Stimulated activated CD8-positive, alpha-beta memory T cell treated with anti-CD3 and anti-CD28 coated beads, Interleukin-4, amount 100 ng/mL, for 1 hour (primary cell): ENCODE results near the gene CCM2.
"Not testable (repeated sequence)": the region's sequence is repeated elsewhere in the genome, so short reads cannot be mapped to it uniquely, and the experiment has no call there.

ENCODE experiments used
- DNase-seq, 2 donors: peaks; one replicate each; pipeline ENCODE4 v3.0.0-alpha.2; 2020; ENCODE audit warnings: low read depth in 2 of 2, low spot score in 1 of 2

Gene CCM2

GRCh38 chr7:45098983-45099839 is 99.2 kb downstream of the CCM2 start:
- DNase-seq: no peak

DNA sequence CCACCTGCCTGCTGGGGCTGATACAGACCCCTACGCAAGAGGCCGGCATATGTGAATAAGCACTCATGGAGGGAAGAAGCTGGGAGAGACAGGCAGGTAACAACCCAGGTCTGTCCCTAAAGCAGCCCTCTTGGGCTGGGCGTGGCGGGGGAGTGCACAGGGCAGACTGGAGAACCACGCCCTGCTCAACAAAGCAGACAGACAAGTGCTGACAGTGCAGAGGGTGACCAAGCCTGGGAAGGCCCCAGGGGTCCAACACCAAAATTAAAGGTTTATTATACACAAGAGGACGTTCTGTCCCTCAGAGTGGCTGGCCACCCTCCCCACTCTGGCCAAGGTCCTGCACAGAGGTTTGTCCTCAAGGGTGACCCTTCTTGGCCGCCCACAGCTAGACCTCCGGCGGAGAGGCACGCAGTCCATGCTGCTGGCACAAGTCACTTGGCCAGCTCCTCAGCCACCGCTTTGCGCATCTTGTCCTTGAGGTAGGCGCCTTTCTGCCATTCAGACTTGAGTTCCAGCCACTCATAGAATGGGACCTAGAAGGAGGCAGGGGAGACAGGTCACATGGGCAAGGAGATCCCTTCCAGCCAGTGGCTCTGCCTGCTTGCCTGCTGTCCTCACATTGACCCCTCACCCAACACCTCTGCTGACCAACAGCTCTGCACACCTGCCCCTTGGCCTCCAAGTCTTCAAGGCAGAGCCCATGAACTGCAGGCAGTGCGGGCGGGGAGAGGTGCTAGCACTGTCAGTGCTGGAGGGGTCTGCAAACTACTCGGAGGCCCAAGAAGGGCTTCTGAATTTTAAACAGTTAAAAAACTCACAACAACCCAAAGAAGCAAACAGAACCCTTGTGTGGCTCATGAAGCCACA is 100.1 kb downstream of the CCM2 start:
- DNase-seq: no peak

DNA sequence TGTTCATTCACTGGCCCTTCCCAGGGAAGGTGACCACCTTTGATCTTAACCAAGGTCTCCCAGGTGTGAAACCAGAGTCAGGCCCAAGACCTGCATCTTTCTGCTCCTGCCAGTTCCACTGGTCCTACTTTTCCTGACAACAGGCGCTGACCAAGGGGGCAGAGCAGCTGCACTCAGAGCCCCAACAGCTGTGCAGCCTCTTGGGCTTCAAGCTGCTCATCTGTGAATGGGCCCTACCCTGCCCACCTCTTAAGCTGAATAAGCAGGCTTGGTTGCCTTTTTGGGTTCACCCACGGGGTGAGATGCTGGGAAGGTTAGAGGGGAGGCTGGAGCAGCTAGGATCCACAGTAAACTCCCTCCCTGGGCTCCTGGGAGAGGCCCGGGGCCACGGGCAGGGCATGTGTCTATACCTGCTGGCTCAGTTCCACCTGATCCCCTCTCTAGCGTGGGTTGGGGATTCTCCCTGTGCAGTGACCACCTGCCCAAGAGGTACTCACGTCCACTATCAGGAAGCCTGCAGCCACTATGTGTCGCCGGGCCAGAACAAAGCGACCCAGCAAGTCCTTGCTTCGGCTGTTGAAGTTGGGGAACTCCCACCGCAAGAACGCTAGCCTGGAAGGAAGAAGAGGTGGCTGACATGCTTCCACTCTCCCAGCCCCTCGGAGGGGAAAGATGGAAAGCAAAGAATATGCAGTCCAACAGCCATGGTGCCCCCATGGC is 100.9 kb downstream of the CCM2 start:
- DNase-seq: no peak

DNA sequence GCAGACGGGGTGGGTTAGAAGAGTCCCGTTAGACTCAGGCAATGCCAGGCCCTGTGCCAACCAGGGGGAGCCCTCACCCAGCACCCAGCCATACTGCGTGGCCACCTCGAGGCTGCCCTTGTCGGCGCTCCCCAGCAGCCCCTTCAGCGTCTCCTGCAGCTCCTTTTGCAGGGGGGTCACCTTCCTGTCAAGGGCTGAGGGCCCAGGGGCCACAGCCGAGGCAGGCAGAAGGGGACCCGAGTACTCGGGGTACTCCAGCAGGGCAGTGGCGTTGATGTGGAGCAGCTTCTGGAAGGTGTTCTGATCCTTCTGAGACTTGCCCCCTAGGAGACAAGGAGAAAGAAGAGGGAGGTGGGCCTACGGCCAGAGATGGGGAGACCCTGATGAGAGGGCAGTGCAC is 101.7 kb downstream of the CCM2 start:
- DNase-seq: no peak

- no peak for DNase-seq
Observed at GRCh38 chr7:45102785-45103712, 103.0 kb downstream of the CCM2 start.

GRCh38 chr7:45103958-45104843 is 104.2 kb downstream of the CCM2 start:
- no peak for DNase-seq

GRCh38 chr7:45104844-45105587 is 105.0 kb downstream of the CCM2 start:
- DNase-seq: no peak

- DNase-seq: no peak
Observed at GRCh38 chr7:45105588-45106188, 105.7 kb downstream of the CCM2 start.

- no peak for DNase-seq
Observed at GRCh38 chr7:45106820-45107219, 106.8 kb downstream of the CCM2 start.

DNA sequence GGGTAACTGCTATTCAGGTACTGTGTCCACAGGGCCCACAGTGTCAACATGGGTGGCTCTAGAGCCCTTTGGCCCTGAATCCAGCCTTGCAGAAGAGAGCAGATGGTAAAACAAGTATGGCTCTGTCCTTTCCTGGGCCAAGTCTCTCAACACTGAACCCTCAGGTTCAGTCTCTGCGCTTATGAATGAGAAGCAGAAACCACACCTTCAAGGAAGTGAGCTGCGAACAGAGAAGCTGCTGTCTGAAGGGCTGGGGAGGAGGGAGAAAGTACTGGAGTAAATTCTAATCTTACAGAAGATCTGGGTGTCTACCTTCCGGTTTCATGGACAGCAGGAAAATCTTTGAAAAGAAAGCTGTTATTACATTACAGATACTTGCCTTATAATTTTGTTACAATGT is 107.4 kb downstream of the CCM2 start:
- no peak for DNase-seq

DNA sequence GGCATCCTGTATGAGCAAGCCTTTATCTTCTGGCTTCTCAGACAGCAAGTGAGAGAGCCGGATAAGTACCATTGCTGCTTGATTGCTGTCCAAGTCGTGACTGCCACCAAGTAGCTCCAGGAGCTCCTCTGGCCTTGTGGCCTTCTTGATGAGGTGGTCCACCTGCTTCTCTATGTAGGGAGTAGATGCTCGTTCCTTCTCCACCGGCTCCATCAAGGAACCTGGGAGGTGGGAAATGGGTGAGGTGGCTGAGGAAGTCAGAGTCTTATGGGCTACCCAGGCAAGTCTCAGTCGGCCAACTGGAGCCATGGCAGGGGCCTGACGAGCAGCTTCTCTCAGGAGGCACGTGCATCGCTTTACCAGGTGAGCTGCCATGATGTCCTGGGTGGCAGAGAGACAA is 108.9 kb downstream of the CCM2 start:
- DNase-seq: no peak

DNA sequence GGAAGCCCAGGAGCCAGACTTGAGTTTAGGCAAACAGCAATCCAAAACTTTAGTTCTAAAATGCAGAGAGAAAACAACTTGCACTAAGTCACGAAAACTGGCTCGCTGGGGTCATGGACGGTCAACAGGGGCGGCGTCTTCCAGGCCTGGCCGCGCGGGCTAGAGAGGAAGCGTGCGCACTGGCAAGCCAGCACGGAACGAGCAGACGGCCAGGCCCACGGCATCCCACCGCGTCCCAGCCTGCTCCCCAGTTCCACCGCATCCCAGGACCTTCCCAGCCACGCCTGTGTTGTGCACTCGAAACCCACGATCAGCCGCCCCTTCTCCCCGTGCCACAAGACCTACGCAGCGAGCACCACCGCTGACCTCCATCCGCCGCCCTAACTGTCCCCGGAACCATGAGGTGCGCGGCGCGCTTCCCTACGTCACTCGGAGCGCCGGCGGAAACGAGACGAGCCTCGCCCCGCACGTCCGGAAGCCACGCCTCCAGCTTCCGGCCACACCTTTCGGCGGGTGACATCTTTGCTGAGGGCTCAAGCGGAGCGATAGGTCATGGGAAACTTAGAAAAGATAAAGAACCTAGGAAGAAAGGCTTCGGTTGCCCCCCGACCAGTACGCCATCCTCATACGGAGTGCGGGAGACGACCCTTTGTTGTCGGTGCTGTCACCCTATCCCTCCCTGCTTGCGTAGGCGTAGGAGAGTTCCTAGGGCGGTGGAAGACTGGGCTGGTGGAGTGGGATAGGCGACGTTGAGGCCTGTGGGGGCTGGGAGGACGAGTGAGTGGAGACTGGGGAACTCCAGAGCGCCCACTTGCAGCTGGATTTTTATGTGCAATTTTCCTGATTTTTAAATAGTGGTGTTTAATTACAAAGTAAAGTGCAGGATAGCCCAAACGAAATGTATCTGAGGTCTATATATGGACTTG is 111.6 kb downstream of the CCM2 start, which contains the start of gene TBRG4:
Gene TBRG4 (minus strand): TSS at position 400 of the 926 bp plus-strand sequence. CDS start 2,460 bp downstream, outside the sequence.
- peak; percentile 85 to 87 for DNase-seq

DNA sequence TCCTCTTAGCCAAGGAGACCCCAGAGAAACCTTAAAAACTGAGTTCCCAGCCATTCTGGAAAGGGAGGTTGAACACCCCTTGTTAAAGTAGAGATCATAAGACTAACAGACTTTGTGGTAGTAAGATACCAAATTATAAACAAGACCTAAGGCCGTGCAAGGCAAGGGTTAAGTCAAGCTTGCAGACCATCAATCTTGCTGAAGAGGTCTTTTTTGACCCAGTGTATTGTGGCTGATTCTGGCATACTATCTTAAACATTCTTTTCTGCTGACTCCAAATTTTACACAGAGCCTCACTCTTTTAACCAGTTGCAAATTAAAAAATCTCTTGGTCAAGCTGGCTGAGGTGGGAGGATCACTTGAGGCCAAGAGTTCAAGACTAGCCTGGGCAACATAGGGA is 112.6 kb downstream of the CCM2 start:
- no peak for DNase-seq

DNA sequence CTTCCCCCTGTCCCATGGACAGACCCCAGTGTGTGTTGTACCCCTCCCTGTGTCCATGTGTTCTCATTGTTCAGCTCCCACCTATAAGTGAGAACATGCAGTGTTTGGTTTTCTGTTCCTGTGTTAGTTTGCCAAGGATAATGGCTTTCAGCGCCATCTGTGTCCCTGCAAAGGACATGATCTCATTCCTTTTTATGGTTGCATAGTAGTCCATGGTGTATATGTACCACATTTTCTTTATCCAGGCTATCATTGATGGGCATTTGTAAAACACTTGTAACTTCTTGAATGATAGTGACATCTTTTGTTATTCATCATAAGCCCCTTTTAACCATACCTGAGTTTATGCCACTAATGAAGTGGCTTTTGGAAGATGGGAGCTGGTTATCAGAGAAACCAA is 114.3 kb downstream of the CCM2 start:
- not testable (repeated sequence) for DNase-seq

GRCh38 chr7:45114926-45115325 is 114.9 kb downstream of the CCM2 start:
- DNase-seq: no peak

GRCh38 chr7:45116048-45116447 is 116.0 kb downstream of the CCM2 start:
- no peak for DNase-seq

DNA sequence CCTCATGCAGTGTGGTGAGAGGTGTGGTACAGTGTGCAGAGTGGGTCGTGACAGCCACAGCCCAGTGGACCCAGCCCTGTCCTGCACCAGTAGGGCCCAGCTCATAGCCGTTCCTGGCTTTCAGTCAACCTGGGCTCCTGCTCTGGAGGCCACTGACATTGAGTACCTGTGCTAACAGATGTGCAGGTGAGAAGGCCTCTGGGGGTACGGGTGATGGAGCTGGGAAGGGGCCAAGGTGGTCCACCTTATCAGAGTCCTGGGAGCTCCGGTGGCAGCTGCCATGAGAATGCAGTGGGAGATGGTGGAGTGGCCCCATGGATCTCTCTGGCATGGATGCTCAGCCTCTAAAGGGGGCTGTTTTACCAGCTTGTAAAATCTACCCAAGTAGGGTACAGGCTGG is 117.6 kb downstream of the CCM2 start:
- DNase-seq: no peak
